Activated B cell treated with CpG ODN at 0.5 μM for 24 hours (primary cell): ENCODE results near the gene RFX4. TPM values are rescaled to one million over a fixed set of nuclear protein-coding genes. Genes with fewer than 3 reads are reported as not detected.

Source experiments
- ATAC-seq: fragments of 200-7000 bp; cut with Tn5 transposase; one replicate; pipeline ENCODE4 v1.10.0; 2021; ENCODE audit warnings: low read depth, mild to moderate bottlenecking, moderate library complexity
- CTCF ChIA-PET: fragments of 350-600 bp; sonication (Branson Sonifier 250); formaldehyde crosslinking; loops from one replicate; lab custom pipeline; 2021; ENCODE audit warnings: antibody characterized with exemption; lab: Charles Lee
- POLR2A ChIA-PET: fragments of 350-600 bp; sonication (Branson Sonifier 250); formaldehyde crosslinking; loops from one replicate; lab custom pipeline; 2021; ENCODE audit warnings: antibody characterized with exemption; lab: Charles Lee
- DNase-seq: peaks from one replicate; pipeline ENCODE4 v3.0.0; 2022
- H3K27ac Mint-ChIP-seq: one replicate; pipeline ENCODE4 v1.8.0; 2020; ENCODE audit warnings: mixed read lengths
- H3K27me3 Mint-ChIP-seq: one replicate; pipeline ENCODE4 v1.8.0; 2021; ENCODE audit warnings: mixed read lengths
- H3K36me3 Mint-ChIP-seq: one replicate; pipeline ENCODE4 v1.8.0; 2021; ENCODE audit warnings: low read depth, mixed read lengths
- H3K4me1 Mint-ChIP-seq: one replicate; pipeline ENCODE4 v1.8.0; 2021; ENCODE audit warnings: mixed read lengths
- H3K4me3 Mint-ChIP-seq: one replicate; pipeline ENCODE4 v1.8.0; 2020; ENCODE audit warnings: mild to moderate bottlenecking, mixed read lengths
- H3K9me3 Mint-ChIP-seq: one replicate; pipeline ENCODE4 v1.8.0; 2020; ENCODE audit warnings: mixed read lengths
- CTCF ChIP-seq: fragments of 200-600 bp; IDR thresholded peaks from one replicate; pipeline ENCODE4 v1.8.0; 2022; ENCODE audit warnings: antibody characterized with exemption, mild to moderate bottlenecking
- intact Hi-C: fragments of 100-400 bp; cut with micrococcal nuclease; formaldehyde crosslinking; loops from one replicate; pipeline ENCODE4 v1.15.1; 2024
- total RNA-seq: library from RNA; stranded (reverse); gene quantifications from 2 replicates; pipeline ENCODE4 v1.2.3, GENCODE V29; 2022

The RFX4 gene
- total RNA-seq, 1 donor from 2014 or later, result not detected

DNA sequence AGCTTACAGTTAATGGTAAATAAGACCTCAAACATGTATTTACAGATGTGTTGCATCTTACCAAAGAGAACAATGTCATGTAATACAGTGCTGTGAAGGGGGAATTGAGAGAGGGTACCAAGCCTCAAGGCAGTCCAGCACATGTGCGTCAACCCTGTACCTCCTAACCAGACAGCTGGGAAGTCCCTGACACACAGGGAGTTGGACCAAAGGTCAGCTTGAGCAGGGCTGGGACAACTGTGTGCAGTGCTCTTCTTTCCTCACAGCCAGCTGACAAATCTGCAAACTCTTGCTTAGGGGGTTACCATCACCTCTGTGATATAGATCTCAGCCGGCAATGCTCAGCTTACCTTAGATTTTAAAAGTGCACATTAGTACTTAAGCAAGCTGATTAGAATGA lies 134.9 kb downstream of the RFX4 start:
- no peak overlapping the region for H3K27ac Mint-ChIP-seq
- ChIA-PET CTCF (no interaction called here), POLR2A (no interaction called here)
- no peak for ATAC-seq
- intact Hi-C loops, result no loop called here
- no peaks in the 10 kb centered on the region for H3K36me3 Mint-ChIP-seq
- no peaks in the 10 kb centered on the region for H3K4me1 Mint-ChIP-seq
- H3K4me3 Mint-ChIP-seq, result no peak overlapping the region
- no peak for TF ChIP-seq CTCF
- DNase-seq, result no peak
- H3K9me3 Mint-ChIP-seq, result no peaks in the 10 kb centered on the region
- peaks cover 19% of the 10 kb centered on the region for H3K27me3 Mint-ChIP-seq

- H3K27ac Mint-ChIP-seq, result no peak overlapping the region
- CTCF ChIA-PET, result no interaction called here
Observed at GRCh38 chr12:106719879-106720278, 137.1 kb downstream of the RFX4 start.

GRCh38 chr12:106720696-106721095 lies 137.9 kb downstream of the RFX4 start:
- no peaks in the 10 kb centered on the region for H3K4me1 Mint-ChIP-seq
- no peak overlapping the region for H3K4me3 Mint-ChIP-seq
- peaks cover 23% of the 10 kb centered on the region for H3K27me3 Mint-ChIP-seq
- TF ChIP-seq CTCF, result no peak
- ChIA-PET CTCF (no interaction called here), POLR2A (no interaction called here)
- H3K36me3 Mint-ChIP-seq, result no peaks in the 10 kb centered on the region
- intact Hi-C loops, result no loop called here
- no peak for DNase-seq
- no peak overlapping the region for H3K27ac Mint-ChIP-seq
- H3K9me3 Mint-ChIP-seq, result no peaks in the 10 kb centered on the region
- no peak for ATAC-seq

More at GRCh38 chr12:106719879-106720278, 137.1 kb downstream of the RFX4 start:
- TF ChIP-seq CTCF, result no peak
- no peak overlapping the region for H3K4me3 Mint-ChIP-seq
- H3K9me3 Mint-ChIP-seq, result no peaks in the 10 kb centered on the region
- peaks cover 20% of the 10 kb centered on the region for H3K27me3 Mint-ChIP-seq
- H3K4me1 Mint-ChIP-seq, result no peaks in the 10 kb centered on the region
- no peak for ATAC-seq
- no peaks in the 10 kb centered on the region for H3K36me3 Mint-ChIP-seq
- intact Hi-C loops, result no loop called here
- POLR2A ChIA-PET, result no interaction called here
- no peak for DNase-seq

GRCh38 chr12:106721915-106722314 lies 139.1 kb downstream of the RFX4 start:
- intact Hi-C loops, result no loop called here
- Mint-ChIP-seq H3K27ac (no peak overlapping the region), H3K36me3 (no peaks in the 10 kb centered on the region), H3K4me3 (no peak overlapping the region), H3K4me1 (no peaks in the 10 kb centered on the region), H3K9me3 (no peaks in the 10 kb centered on the region), H3K27me3 (peaks cover 20% of the 10 kb centered on the region)
- no peak for ATAC-seq
- ChIA-PET POLR2A (no interaction called here), CTCF (no interaction called here)
- no peak for TF ChIP-seq CTCF
- DNase-seq, result no peak

DNA sequence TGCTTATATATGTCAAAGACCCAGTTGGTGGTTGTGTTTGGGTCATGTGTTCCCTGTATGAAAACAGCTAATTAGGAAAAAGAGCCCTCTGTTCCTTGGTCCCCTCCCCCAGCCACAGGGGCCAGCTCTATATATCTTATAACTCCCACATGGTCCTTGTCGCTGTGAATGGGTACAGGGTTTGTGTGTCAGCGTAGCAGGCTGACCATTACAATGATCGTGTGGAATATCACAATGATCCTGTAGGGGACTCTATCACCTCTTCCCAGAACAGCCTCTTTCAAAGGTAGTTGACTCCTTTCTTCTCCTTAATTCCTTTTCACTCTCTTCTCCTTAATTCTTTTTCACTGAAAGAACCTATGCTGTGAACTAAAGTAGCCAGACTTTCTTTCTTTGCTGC lies 140.0 kb downstream of the RFX4 start:
- intact Hi-C loops, result no loop called here
- H3K4me1 Mint-ChIP-seq, result no peaks in the 10 kb centered on the region
- ChIA-PET POLR2A (no interaction called here), CTCF (no interaction called here)
- ATAC-seq (no peak), DNase-seq (no peak)
- TF ChIP-seq CTCF, result no peak
- no peaks in the 10 kb centered on the region for H3K9me3 Mint-ChIP-seq
- H3K36me3 Mint-ChIP-seq, result no peaks in the 10 kb centered on the region
- peaks cover 20% of the 10 kb centered on the region for H3K27me3 Mint-ChIP-seq
- no peak overlapping the region for H3K27ac Mint-ChIP-seq
- no peak overlapping the region for H3K4me3 Mint-ChIP-seq
